ENCODE data around the gene TMEFF2.

The TMEFF2 gene

DNA sequence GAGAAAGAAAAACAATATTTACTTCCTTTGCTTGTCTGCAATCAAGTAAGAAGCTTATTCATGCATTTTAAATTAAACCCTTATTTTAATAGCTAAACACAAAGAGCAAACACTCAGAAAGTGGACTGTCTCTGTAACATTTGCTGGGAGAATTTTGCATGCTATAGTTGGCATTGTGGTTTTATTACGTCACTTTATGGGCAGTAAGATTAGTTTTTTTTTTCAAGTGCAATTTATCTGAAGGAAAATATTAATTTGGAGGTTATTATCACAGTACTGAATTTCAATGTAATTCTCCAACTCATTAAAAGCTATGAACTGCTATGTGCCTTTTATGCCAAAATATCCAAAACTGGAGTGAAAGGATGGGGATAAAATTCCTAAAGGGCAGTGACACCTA, 103.3 kb downstream of the TMEFF2 start:
- H3K9me2 ChIP-seq (replicated peaks; ENCODE audit: insufficient read depth, low read length), result no peaks in the 10 kb centered on the region
- H3F3A ChIP-seq (ENCODE audit: insufficient read depth), result no peaks in the 10 kb centered on the region
- no peak overlapping the region for H2AFZ ChIP-seq (ENCODE audit: low read depth, low read length, severe bottlenecking)

DNA sequence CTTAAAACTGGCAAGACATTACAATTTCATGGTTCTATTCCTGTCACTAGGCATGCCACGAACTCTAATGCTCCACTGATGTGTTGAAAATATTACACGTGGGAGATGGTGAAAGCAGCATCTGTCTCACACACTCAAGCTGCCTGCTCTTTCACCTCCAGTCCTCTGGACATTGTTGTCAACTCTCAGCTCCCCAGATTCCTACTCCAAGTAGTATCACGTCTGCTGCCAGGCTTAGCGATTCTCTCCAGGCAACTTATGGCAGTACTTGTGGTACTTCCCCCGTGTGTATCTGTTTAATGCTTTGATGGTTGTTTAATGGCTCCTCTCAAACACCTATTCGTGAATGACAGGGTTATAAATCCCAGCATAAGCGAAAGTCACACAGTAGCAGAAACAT, 103.8 kb downstream of the TMEFF2 start:
- H3K9me2 ChIP-seq (replicated peaks; ENCODE audit: insufficient read depth, low read length), result no peaks in the 10 kb centered on the region
- H2AFZ ChIP-seq (ENCODE audit: low read depth, low read length, severe bottlenecking), result no peak overlapping the region
- no peak overlapping the region for H3K4me3 ChIP-seq (ENCODE audit: insufficient read depth, low read length, poor library complexity, severe bottlenecking)
- H3F3A ChIP-seq (ENCODE audit: insufficient read depth), result no peaks in the 10 kb centered on the region
- H4K20me1 ChIP-seq (ENCODE audit: low read depth, low read length), result no peaks in the 10 kb centered on the region
- H3K27me3 ChIP-seq (ENCODE audit: low read length), result no peaks in the 10 kb centered on the region
- TF ChIP-seq, protein P1, sequence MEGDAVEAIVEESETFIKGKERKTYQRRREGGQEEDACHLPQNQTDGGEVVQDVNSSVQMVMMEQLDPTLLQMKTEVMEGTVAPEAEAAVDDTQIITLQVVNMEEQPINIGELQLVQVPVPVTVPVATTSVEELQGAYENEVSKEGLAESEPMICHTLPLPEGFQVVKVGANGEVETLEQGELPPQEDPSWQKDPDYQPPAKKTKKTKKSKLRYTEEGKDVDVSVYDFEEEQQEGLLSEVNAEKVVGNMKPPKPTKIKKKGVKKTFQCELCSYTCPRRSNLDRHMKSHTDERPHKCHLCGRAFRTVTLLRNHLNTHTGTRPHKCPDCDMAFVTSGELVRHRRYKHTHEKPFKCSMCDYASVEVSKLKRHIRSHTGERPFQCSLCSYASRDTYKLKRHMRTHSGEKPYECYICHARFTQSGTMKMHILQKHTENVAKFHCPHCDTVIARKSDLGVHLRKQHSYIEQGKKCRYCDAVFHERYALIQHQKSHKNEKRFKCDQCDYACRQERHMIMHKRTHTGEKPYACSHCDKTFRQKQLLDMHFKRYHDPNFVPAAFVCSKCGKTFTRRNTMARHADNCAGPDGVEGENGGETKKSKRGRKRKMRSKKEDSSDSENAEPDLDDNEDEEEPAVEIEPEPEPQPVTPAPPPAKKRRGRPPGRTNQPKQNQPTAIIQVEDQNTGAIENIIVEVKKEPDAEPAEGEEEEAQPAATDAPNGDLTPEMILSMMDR (IDR thresholded peaks at IDR 0.05; ENCODE audit: insufficient read depth, low read length, poor library complexity, severe bottlenecking), result no peak
- no peaks in the 10 kb centered on the region for H3K36me3 ChIP-seq (ENCODE audit: low read length)
- H3K27ac ChIP-seq (ENCODE audit: low read depth, low read length), result no peak overlapping the region
- H3K79me2 ChIP-seq (ENCODE audit: insufficient read depth, low read length), result no peaks in the 10 kb centered on the region
- no peaks in the 10 kb centered on the region for H3K9me3 ChIP-seq (ENCODE audit: insufficient read depth, low read length)
- H3K4me2 ChIP-seq (ENCODE audit: low read depth, low read length, poor library complexity, severe bottlenecking), result no peak overlapping the region
- no peak overlapping the region for H3K9ac ChIP-seq (ENCODE audit: low read length)

More for the DNA sequence above, 103.3 kb downstream of the TMEFF2 start:
- Histone ChIP-seq H3K79me2 (ENCODE audit: insufficient read depth, low read length) (no peaks in the 10 kb centered on the region), H3K4me3 (ENCODE audit: insufficient read depth, low read length, poor library complexity, severe bottlenecking) (no peak overlapping the region), H3K4me2 (ENCODE audit: low read depth, low read length, poor library complexity, severe bottlenecking) (no peak overlapping the region), H3K27ac (ENCODE audit: low read depth, low read length) (no peak overlapping the region), H4K20me1 (ENCODE audit: low read depth, low read length) (no peaks in the 10 kb centered on the region), H3K36me3 (ENCODE audit: low read length) (no peaks in the 10 kb centered on the region), H3K9ac (ENCODE audit: low read length) (no peak overlapping the region), H3K9me3 (ENCODE audit: insufficient read depth, low read length) (no peaks in the 10 kb centered on the region), H3K27me3 (ENCODE audit: low read length) (no peaks in the 10 kb centered on the region)
- TF ChIP-seq, protein P1 (IDR thresholded peaks at IDR 0.05; ENCODE audit: insufficient read depth, low read length, poor library complexity, severe bottlenecking), result no peak
- TF ChIP-seq EZH2phosphoT487 (conservative IDR thresholded peaks at IDR 0.05; ENCODE audit: low read length), result no peak

DNA sequence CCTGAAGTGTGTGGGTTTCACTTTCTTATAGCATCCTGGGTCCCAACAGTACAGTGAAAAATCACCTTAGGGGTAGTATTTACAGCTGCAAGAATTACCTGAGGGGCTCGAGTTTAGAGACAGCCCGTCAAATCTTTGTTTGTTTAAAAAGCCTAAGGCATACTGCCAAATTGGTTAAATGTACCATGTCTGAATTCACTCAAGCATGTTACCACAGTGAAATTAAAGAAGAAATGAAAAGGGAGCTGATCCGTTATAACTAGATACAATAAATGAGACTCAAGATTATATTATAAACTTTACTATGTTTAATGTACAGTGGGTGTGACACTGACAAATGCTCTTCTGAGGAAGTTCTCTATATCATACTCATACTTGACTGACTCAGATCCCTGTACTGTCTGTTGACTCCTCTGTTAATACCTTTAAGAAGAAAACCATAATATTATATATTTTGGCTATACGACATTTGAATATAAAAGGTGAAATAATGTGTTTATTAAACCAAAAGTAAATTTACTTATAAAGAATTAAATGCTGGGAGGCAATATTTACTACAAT, 107.3 kb downstream of the TMEFF2 start:
- H3F3A ChIP-seq (ENCODE audit: insufficient read depth), result no peaks in the 10 kb centered on the region

More for the DNA sequence above, 107.3 kb downstream of the TMEFF2 start:
- no peak for TF ChIP-seq EZH2phosphoT487 (conservative IDR thresholded peaks at IDR 0.05; ENCODE audit: low read length)
- TF ChIP-seq, protein P1 (IDR thresholded peaks at IDR 0.05; ENCODE audit: insufficient read depth, low read length, poor library complexity, severe bottlenecking), result no peak
- Histone ChIP-seq H3K79me2 (ENCODE audit: insufficient read depth, low read length) (no peaks in the 10 kb centered on the region), H2AFZ (ENCODE audit: low read depth, low read length, severe bottlenecking) (no peak overlapping the region), H3K27ac (ENCODE audit: low read depth, low read length) (no peak overlapping the region), H3K27me3 (ENCODE audit: low read length) (no peaks in the 10 kb centered on the region), H3K9me2 (replicated peaks; ENCODE audit: insufficient read depth, low read length) (no peaks in the 10 kb centered on the region), H4K20me1 (ENCODE audit: low read depth, low read length) (no peaks in the 10 kb centered on the region), H3K9me3 (ENCODE audit: insufficient read depth, low read length) (no peaks in the 10 kb centered on the region), H3K4me3 (ENCODE audit: insufficient read depth, low read length, poor library complexity, severe bottlenecking) (no peak overlapping the region), H3K36me3 (ENCODE audit: low read length) (no peaks in the 10 kb centered on the region), H3K4me2 (ENCODE audit: low read depth, low read length, poor library complexity, severe bottlenecking) (no peak overlapping the region), H3K9ac (ENCODE audit: low read length) (no peak overlapping the region)

All from SU-DHL-6 (cell line).